Measurements from ENCODE around the gene SCUBE1. TPM values are rescaled to one million over a fixed set of nuclear protein-coding genes. Genes with fewer than 3 reads are reported as not detected.

Gene SCUBE1
- total and polyA plus RNA-seq, 2 experiments from 2014 or later: 0.81 to 3.2 TPM

- TF ChIP-seq ZNF462 (CRISPR knock-in tag; IDR thresholded peaks at IDR 0.05) (no peak), CTCF (conservative IDR thresholded peaks at IDR 0.05; ENCODE audit: low read depth in 2 of 2) (no peak), STAT1 (IDR thresholded peaks at IDR 0.05; ENCODE audit: unreplicated experiment) (no peak), EZH2phosphoT487 (IDR thresholded peaks at IDR 0.05; ENCODE audit: unreplicated experiment) (no peak), POLR2AphosphoS5 (IDR thresholded peaks at IDR 0.05; ENCODE audit: low read depth) (no peak), ETS1 (IDR thresholded peaks at IDR 0.05) (no peak), ZNF114 (CRISPR knock-in tag; IDR thresholded peaks at IDR 0.05) (no peak), EZH2 (IDR thresholded peaks at IDR 0.05; ENCODE audit: low read depth, unreplicated experiment) (no peak), ZNF331 (CRISPR knock-in tag; IDR thresholded peaks at IDR 0.05; ENCODE audit: low read depth) (no peak)
These were observed 142.6 kb downstream of the SCUBE1 start (continued) for GRCh38 chr22:43200555-43200954.
